AG09319 (cell line): ENCODE data around the gene C8B.
A peak's percentile ranks its signal among the peaks of the same experiment; 100 is the strongest.

Source experiments
- DNase-seq: peaks from one replicate; pipeline ENCODE4 v3.0.0-alpha.2; 2010; ENCODE audit warnings: low read depth; ENCODE audit errors: extremely low read depth
- CTCF ChIP-seq: IDR thresholded peaks from 2 replicates; pipeline ENCODE4 v1.5.1; 2011; ENCODE audit warnings: low read depth, mild to moderate bottlenecking, inconsistent platforms, low read length, moderate library complexity

C8B gene

GRCh38 chr1:56970280-56970679 is 4.5 kb upstream of the C8B start:
- no peak for TF ChIP-seq CTCF
- no peak for DNase-seq

DNA sequence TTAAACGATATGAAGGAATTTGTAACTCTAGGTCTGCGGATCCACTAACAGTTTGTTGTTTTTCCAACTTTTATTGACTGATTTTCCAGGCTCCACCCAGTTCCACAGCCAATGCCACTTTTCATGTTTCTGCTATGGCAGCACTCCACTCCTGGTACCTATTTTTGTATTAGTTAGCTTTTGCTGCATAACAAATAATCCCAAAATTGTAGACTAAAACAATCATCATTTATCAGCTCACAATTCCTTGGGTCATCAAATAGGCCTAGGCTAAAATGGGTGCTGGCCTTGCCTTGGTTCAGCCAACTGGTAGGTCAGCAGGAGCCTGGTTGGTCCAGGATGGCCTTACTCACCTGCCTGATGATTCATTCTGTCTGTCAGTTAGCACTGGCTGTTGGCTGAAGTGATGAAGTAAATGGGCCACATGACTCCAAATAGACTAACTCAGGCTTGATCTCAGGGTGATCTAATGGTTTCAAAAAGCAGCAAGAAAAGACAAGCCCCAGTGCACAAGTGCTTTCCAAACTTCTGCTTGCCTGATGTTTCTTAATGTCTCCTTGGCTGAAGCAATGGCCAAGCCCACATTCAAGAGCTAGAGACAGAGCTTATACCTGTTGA is 3.2 kb upstream of the C8B start:
- no peak for DNase-seq
- no peak for TF ChIP-seq CTCF

- peak; percentile 57 for TF ChIP-seq CTCF
- no peak for DNase-seq
These were observed 2.4 kb upstream of the C8B start for GRCh38 chr1:56967900-56968832.

GRCh38 chr1:56967355-56967754 is 1.5 kb upstream of the C8B start:
- no peak for TF ChIP-seq CTCF
- no peak for DNase-seq

GRCh38 chr1:56966698-56966999 is 834 bp upstream of the C8B start:
- TF ChIP-seq CTCF, result no peak
- no peak for DNase-seq

DNA sequence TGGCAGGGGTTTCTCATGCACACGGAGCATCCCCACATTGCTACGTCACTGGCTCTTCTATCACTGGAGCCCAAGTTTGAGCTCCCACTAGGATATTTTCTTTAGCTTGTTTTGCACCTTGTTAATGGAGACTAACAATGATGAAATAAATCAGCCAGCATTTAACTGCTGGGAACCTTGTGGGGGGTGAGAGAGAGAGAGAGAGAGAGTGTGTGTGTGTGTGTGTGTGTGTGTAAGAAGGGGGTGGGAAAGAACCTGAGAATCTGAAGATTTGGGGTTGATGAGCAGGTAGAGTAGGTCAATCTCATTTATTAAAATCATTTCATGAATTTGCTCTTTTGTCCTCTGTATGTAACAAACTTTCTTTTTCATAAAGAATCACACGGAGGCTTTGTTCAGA is 624 bp downstream of the C8B start:
- TF ChIP-seq CTCF, result no peak
- DNase-seq, result no peak

DNA sequence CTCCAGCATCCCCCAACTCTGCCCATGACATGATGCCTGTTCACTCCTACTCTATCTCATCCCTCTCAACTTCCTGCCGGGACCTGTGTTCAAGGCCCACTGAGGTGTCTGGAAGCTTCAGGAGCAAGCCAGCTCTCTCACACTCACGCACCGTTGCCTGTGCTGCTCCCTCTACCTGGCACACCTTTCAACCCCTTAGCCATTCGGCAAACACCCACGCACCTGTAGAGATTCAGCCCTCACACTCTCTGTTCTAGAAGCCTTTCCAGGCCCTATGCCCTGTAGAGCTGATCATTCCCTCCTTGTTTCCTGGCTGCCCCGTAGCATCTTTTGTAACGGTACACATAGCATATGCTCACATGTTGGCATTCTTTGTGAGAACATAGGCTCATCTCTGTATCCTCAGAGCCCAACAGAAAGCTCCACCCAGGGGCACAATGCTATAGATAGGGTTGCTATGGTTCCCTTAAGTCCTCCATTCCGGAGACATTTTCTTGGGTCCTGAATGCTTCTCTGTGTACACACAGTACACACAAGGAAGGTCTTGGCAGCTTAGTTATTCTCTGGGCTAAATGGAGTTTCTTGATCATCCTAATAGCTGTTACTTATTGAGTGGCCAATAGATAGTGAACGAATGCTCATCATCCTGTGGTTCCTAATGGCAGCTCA is 1.3 kb downstream of the C8B start:
- DNase-seq, result no peak
- no peak for TF ChIP-seq CTCF
